VCaP (cell line): Measurements from ENCODE around the gene LRRC28.

Source experiments
- H3K27ac ChIP-seq: fragments of 450-650 bp; 2 replicates; pipeline ENCODE4 v1.5.1; 2017
- CTCF ChIP-seq: fragments of 450-650 bp; conservative IDR thresholded peaks from 2 replicates; pipeline ENCODE4 v1.5.1; 2017; ENCODE audit warnings: mild to moderate bottlenecking, moderate library complexity

The LRRC28 gene

GRCh38 chr15:99437315-99438223, 186.3 kb downstream of the LRRC28 start:
- TF ChIP-seq CTCF = no peak

GRCh38 chr15:99438224-99438585, 186.9 kb downstream of the LRRC28 start:
- TF ChIP-seq CTCF = no peak
- no peak overlapping the region for H3K27ac ChIP-seq

More at GRCh38 chr15:99437315-99438223, 186.3 kb downstream of the LRRC28 start:
- no peak overlapping the region for H3K27ac ChIP-seq

GRCh38 chr15:99438691-99439523, 187.6 kb downstream of the LRRC28 start:
- no peak for TF ChIP-seq CTCF
- no peak overlapping the region for H3K27ac ChIP-seq

- TF ChIP-seq CTCF = no peak
- no peak overlapping the region for H3K27ac ChIP-seq
Observed at GRCh38 chr15:99439524-99439835, 188.2 kb downstream of the LRRC28 start.

- no peak overlapping the region for H3K27ac ChIP-seq
- TF ChIP-seq CTCF = no peak
Observed at GRCh38 chr15:99440029-99440428, 188.7 kb downstream of the LRRC28 start.
